Measurements from ENCODE around the gene CCDC136.

The CCDC136 gene

GRCh38 chr7:128862571-128863432 is 71.0 kb downstream of the CCDC136 start, which contains the start of gene ATP6V1F:
ATP6V1F (plus strand) TSS chr7:128862856; CDS start chr7:128862905, 49 bp downstream.
- peak; percentile 97 for DNase-seq (ENCODE audit: low read depth in 2 of 2)

- DNase-seq (ENCODE audit: low read depth in 2 of 2): peak; percentile 24 to 27
Observed at GRCh38 chr7:128863433-128863989, 71.7 kb downstream of the CCDC136 start.

- no peak for DNase-seq (ENCODE audit: low read depth in 2 of 2)
Observed at GRCh38 chr7:128865303-128865702, 73.5 kb downstream of the CCDC136 start.

- DNase-seq (ENCODE audit: low read depth in 2 of 2): no peak
Observed at GRCh38 chr7:128865996-128866877, 74.5 kb downstream of the CCDC136 start.

- DNase-seq (ENCODE audit: low read depth in 2 of 2): no peak
Observed at GRCh38 chr7:128867241-128867640, 75.5 kb downstream of the CCDC136 start.

GRCh38 chr7:128867842-128868623 is 76.3 kb downstream of the CCDC136 start:
- DNase-seq (ENCODE audit: low read depth in 2 of 2): no peak

- no peak for DNase-seq (ENCODE audit: low read depth in 2 of 2)
Observed at GRCh38 chr7:128868624-128869137, 76.9 kb downstream of the CCDC136 start.

- DNase-seq (ENCODE audit: low read depth in 2 of 2): peak; percentile 26 to 40
Observed at GRCh38 chr7:128869138-128869943, 77.6 kb downstream of the CCDC136 start.

GRCh38 chr7:128869944-128870285 is 78.1 kb downstream of the CCDC136 start:
- no peak for DNase-seq (ENCODE audit: low read depth in 2 of 2)

- DNase-seq (ENCODE audit: low read depth in 2 of 2): no peak
Observed at GRCh38 chr7:128871050-128871449, 79.3 kb downstream of the CCDC136 start.

Data from stimulated activated CD8-positive, alpha-beta memory T cell treated with anti-CD3 and anti-CD28 coated beads, Interleukin-15, amount 100 ng/mL, for 48 hours (primary cell).